MM.1S (cell line): Measurements from ENCODE around the gene VSIG10L.

Experiments
- DNase-seq: peaks from one replicate; pipeline ENCODE4 v3.0.0-alpha.2; 2015
- H2AFZ ChIP-seq: fragments of 300-600 bp; sonication (generic); 2 replicates; pipeline ENCODE4 v1.6.0; 2016; ENCODE audit warnings: antibody characterized with exemption, low read length
- H3F3A ChIP-seq: fragments of 300-600 bp; sonication (generic); 2 replicates; pipeline ENCODE4 v1.6.1; 2016; ENCODE audit warnings: mild to moderate bottlenecking, antibody characterized with exemption, low read length, moderate library complexity, mixed read lengths; ENCODE audit not compliant: insufficient read depth
- H3K27ac ChIP-seq: fragments of 300-600 bp; sonication (generic); 2 replicates; pipeline ENCODE4 v1.5.1; 2016; ENCODE audit warnings: mild to moderate bottlenecking, low read length
- H3K27me3 ChIP-seq: fragments of 300-600 bp; sonication (generic); replicated peaks from 2 replicates; pipeline ENCODE4 v1.6.0; 2016; ENCODE audit warnings: low read length; ENCODE audit not compliant: insufficient read depth
- H3K36me3 ChIP-seq: fragments of 300-600 bp; sonication (generic); replicated peaks from 2 replicates; pipeline ENCODE4 v1.6.1; 2016; ENCODE audit warnings: mild to moderate bottlenecking, low read length, mixed read lengths; ENCODE audit not compliant: insufficient read depth
- H3K4me1 ChIP-seq: fragments of 300-600 bp; sonication (generic); 2 replicates; pipeline ENCODE4 v1.6.1; 2016; ENCODE audit warnings: low read length, mixed read lengths
- H3K4me2 ChIP-seq: fragments of 300-600 bp; sonication (generic); 2 replicates; pipeline ENCODE4 v1.6.0; 2016; ENCODE audit warnings: low read depth, low read length
- H3K4me3 ChIP-seq: fragments of 300-600 bp; sonication (generic); 2 replicates; pipeline ENCODE4 v1.5.1; 2016; ENCODE audit warnings: low read length, mixed read lengths
- H3K79me2 ChIP-seq: fragments of 300-600 bp; sonication (generic); 2 replicates; pipeline ENCODE4 v1.6.1; 2016; ENCODE audit warnings: mixed run types, low read length, mixed read lengths
- H3K9ac ChIP-seq: fragments of 300-600 bp; sonication (generic); 2 replicates; pipeline ENCODE4 v1.6.1; 2016; ENCODE audit warnings: low read length, mixed read lengths
- H3K9me2 ChIP-seq: fragments of 300-600 bp; sonication (generic); replicated peaks from 2 replicates; pipeline ENCODE4 v1.6.1; 2016; ENCODE audit warnings: mild to moderate bottlenecking, low read length, mixed read lengths; ENCODE audit not compliant: insufficient read depth
- H3K9me3 ChIP-seq: fragments of 300-600 bp; sonication (generic); replicated peaks from 2 replicates; pipeline ENCODE4 v1.6.1; 2016; ENCODE audit warnings: mild to moderate bottlenecking, low read length, mixed read lengths; ENCODE audit not compliant: insufficient read depth
- H4K20me1 ChIP-seq: fragments of 300-600 bp; sonication (generic); 2 replicates; pipeline ENCODE4 v1.6.1; 2016; ENCODE audit warnings: mild to moderate bottlenecking, low read length, moderate library complexity, mixed read lengths; ENCODE audit not compliant: insufficient read depth
- EZH2 ChIP-seq: fragments of 300-600 bp; sonication (generic); optimal IDR thresholded peaks from 2 replicates; pipeline ENCODE3; 2017; ENCODE audit warnings: low read depth, mild to moderate bottlenecking, antibody characterized with exemption, low read length, mixed read lengths
- EZH2phosphoT487 ChIP-seq: fragments of 300-600 bp; sonication (generic); IDR thresholded peaks from 2 replicates; pipeline ENCODE4 v1.6.1; 2018; ENCODE audit warnings: antibody characterized with exemption, low read length
- TF ChIP-seq, protein P1 (sequence below): fragments of 300-600 bp; sonication (generic); IDR thresholded peaks from 2 replicates; pipeline ENCODE4 v1.5.1; 2016; ENCODE audit warnings: antibody characterized with exemption, low read length, mixed read lengths

Gene VSIG10L

DNA sequence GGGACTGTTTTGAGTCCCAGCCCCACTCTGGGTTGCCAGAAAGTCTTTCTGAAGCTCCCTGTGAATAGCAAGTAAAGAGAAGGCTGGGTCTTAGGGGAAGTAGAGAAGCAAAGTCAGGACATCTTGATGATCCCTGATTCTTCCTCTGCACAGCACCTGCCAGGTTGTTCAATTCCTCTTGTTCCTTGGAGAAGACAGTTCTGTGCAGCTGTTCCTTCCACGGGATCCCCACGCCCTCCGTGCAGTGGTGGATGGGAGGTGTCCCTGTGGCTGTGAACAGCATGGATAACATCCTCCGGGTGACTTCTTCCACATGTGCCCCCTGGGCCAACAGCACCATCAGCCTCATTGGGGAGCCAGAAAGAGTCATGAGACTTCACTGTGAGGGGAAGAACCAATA is 59.6 kb downstream of the VSIG10L start:
- TF ChIP-seq EZH2 = no peak
- TF ChIP-seq, protein P1, sequence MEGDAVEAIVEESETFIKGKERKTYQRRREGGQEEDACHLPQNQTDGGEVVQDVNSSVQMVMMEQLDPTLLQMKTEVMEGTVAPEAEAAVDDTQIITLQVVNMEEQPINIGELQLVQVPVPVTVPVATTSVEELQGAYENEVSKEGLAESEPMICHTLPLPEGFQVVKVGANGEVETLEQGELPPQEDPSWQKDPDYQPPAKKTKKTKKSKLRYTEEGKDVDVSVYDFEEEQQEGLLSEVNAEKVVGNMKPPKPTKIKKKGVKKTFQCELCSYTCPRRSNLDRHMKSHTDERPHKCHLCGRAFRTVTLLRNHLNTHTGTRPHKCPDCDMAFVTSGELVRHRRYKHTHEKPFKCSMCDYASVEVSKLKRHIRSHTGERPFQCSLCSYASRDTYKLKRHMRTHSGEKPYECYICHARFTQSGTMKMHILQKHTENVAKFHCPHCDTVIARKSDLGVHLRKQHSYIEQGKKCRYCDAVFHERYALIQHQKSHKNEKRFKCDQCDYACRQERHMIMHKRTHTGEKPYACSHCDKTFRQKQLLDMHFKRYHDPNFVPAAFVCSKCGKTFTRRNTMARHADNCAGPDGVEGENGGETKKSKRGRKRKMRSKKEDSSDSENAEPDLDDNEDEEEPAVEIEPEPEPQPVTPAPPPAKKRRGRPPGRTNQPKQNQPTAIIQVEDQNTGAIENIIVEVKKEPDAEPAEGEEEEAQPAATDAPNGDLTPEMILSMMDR = no peak
- TF ChIP-seq EZH2phosphoT487 = no peak
- Histone ChIP-seq H3K4me3 (no peak overlapping the region), H3F3A (no peaks in the 10 kb centered on the region), H3K79me2 (no peaks in the 10 kb centered on the region), H3K9me3 (no peaks in the 10 kb centered on the region), H3K27ac (no peak overlapping the region), H3K4me1 (no peaks in the 10 kb centered on the region), H3K9ac (no peak overlapping the region), H2AFZ (no peak overlapping the region), H3K9me2 (no peaks in the 10 kb centered on the region), H3K36me3 (no peaks in the 10 kb centered on the region), H3K4me2 (no peak overlapping the region), H4K20me1 (no peaks in the 10 kb centered on the region), H3K27me3 (no peaks in the 10 kb centered on the region)
- DNase-seq = no peak
